NCI-H2227 treated with DMSO at 0.1 percent for 48 hours (cell line): ENCODE results near the gene FOXO3.
"Not testable (repeated sequence)": the region's sequence is repeated elsewhere in the genome, so short reads cannot be mapped to it uniquely, and the experiment has no call there.

ENCODE experiments used
- DNase-seq: peaks from one replicate; lab custom pipeline; 2025; lab: John Stamatoyannopoulos, UW

Gene FOXO3

DNA sequence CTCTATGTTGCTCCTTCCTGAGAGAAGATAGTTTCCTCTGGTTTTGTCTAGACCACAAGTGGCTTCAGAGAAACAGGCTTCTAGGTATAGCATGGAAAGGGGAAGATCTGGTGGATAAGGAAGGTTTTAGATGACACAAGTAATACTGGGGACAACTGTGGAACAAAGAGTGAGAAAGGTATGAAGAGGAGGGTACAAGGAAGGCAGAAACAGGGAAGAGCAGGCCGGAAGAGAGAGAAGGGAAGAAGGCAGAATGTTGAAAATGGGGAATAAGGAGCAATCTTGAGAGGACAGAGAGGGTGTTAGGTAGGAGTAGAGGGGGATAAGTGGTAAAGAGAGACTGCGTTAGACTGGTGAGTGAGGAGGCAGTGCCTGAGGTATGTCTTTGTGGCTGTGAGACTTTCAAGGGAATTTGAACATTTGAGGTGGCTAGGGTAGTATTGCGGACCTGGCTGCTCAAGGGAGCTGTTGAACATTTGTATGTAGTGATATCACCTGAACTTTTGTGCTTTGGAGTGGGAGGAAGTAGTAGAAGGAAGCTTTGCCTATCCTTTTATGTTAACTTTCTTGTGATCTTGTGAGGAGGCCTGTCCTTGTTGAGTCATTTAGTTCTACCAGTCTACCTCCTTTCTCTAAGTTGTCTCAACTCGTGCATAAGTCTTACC, 69.5 kb downstream of the FOXO3 start:
- no peak for DNase-seq

- DNase-seq, result no peak
Measured at GRCh38 chr6:108632441-108632840, 71.7 kb downstream of the FOXO3 start.

DNA sequence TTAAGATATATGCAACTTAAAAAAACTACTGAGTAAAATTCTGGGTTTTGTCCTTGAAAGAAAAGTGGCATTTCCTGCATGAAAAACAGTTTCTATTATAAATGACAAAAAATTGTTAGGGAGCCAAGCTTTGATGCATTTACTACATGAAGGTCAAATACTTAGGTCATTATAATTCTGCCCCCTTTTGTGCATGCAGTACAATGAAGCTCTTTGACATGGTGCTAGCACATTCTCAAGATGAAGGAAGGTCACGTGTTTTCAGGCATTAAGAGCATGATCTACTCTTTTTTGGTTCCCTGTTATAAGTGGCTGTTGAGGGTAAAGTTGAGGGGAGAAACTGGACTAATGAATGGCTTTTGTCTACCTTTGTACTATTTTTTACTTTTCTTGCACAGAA, 72.7 kb downstream of the FOXO3 start:
- no peak for DNase-seq

DNA sequence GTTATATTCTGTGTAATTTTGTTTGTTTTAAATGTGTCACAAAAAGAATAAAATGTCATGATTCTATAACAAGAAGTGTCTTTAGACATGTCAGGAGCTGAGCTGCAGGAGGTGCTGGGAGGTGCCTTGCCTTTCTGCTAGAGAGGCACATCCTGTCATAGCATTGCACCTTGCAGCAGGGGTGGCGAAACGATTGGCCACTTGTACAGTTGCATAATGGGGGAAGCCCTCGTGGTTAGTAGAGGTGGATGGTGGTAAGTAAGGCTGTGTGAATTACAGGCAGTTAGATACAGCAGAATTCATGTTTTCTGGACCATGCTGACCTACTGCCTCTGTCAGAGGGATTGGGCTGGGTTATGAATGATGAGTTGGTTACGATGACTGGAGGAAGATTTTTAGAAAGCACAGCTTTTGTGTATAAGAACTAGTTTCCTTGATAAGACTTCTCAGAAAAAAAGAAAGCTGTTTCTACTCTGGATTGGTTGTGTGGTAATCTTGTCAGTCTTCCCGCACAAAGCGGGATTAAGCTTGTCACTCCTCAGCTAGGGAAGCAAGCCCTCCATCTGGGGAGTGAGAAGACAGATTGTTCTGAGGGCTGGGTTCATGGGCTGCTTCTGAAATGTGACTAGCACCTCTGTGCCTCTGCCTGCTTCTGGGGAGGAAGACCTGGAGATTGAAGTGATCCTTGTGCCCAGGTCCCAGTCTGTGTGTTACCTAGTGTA, 74.9 kb downstream of the FOXO3 start:
- no peak for DNase-seq

DNA sequence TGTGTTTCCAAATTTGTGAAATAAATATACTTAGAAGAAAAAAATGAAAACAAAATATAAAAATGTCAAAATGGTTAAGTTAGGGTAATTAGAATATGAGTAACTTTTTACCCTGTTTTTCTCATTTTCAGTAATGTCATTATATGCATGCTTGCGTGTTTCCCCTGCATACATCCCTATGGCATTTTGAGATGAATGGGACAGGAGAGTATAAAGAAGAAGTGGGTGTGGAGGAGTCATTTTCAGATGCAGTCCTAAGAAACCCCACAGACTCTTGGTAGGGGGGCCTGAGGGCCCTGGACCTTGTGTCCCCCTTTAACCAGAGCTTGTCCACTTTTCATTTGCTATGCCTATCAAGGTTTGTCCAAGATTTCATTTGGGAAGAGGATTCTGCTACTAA, 77.2 kb downstream of the FOXO3 start:
- DNase-seq, result no peak

- no peak for DNase-seq
Measured at GRCh38 chr6:108638993-108639392, 78.3 kb downstream of the FOXO3 start.

- no peak for DNase-seq
Measured at GRCh38 chr6:108640104-108640503, 79.4 kb downstream of the FOXO3 start.

DNA sequence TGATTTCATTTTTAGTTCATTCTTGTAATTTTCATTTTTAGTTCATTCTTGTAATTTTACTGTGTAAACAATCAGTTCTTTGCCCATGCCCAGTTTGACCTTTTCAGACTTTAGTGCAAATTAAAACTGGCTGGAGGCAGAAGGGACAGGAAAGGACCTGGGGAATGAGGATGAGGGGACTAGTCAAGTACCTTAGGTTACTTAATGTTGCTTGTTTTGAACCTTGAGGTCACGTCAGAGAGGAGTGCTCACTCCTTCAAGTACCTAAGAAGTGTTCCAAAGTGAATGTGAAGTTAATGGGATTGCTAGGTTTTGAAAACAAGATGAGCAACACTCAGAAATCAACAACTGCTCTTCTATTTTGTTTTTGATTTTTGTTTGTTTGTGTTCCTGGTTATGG, 82.5 kb downstream of the FOXO3 start:
- DNase-seq, result no peak

DNA sequence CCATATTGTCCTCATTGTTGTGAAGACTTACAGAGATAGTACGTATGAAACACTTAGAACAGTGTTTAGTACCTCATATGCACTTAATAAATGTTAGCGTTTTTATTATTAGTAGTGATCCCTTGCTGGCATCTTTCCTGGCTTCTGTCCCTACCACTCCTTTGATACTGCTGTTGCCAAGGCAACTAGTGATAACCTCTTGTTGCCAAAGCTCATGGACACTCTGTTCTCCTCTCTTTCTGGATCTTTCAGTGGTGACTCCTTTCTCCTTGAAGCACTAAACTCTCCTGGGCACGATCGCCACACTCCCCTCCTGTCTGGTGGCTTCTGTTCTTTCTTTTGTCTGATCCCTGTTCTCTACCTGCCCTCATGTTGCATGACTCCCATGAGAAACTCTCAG, 83.5 kb downstream of the FOXO3 start:
- no peak for DNase-seq

GRCh38 chr6:108648191-108648590, 87.5 kb downstream of the FOXO3 start:
- no peak for DNase-seq

GRCh38 chr6:108650325-108650724, 89.6 kb downstream of the FOXO3 start:
- no peak for DNase-seq

DNA sequence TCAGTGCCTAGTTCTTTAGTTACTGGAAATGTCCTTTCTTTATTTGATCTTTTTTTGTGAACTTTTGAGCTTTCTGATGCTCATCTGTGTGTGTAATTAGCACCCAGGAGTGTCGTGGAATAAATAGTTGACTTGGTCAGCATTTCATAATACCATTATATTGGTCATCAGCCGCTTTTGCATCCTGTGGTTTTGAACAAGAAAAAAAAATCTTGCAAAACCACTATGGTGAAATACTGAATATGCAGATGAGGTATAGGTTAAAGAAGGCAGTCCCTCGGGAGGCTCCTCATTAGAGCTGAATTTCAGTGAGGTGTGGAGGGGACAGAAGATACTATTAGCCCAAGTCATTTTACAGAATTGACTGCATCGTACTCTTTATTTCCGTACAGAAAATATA, 90.1 kb downstream of the FOXO3 start:
- no peak for DNase-seq

- DNase-seq, result no peak
Measured at GRCh38 chr6:108651340-108652227, 90.9 kb downstream of the FOXO3 start.

DNA sequence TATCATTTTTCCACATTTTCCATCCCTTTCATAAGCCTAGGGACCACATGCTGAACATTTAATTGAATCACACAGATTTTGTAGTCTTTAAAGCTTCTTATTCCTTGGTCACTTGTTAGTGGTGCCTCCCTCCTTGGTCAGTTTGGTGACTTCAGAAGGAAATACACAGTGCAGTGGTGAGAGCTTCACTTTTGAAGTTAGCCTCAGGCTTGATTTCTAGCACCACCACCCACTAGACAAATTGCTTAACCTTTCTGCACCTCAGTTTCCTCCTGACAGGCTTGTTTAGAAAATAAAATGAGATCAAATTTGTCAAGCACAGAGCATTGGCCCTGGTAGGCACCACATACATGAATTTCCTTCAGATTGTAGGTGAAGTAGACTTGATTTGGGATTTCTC, 91.7 kb downstream of the FOXO3 start:
- DNase-seq, result no peak

DNA sequence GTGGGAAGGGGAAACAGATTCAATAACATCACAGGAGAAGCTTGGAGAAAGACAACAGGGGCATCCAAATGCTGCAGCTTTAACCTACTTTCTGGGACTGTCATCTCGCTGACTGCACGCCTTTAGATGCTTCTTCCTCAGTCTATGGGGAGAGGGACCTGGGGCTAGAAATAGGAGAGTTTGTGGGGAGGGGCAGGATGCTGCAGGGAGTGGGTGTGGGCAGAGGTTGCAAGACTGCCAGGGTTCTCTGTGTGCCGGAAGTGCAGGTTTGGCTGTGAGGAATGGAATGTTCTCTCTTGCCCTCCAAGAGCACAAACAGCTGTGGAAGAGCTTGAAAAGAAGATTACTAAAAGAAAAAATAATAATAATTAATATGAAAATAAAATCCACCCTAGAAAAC, 93.2 kb downstream of the FOXO3 start:
- DNase-seq, result no peak

GRCh38 chr6:108654465-108655106, 93.9 kb downstream of the FOXO3 start:
- DNase-seq, result no peak

- no peak for DNase-seq
Measured at GRCh38 chr6:108655806-108656651, 95.3 kb downstream of the FOXO3 start.

DNA sequence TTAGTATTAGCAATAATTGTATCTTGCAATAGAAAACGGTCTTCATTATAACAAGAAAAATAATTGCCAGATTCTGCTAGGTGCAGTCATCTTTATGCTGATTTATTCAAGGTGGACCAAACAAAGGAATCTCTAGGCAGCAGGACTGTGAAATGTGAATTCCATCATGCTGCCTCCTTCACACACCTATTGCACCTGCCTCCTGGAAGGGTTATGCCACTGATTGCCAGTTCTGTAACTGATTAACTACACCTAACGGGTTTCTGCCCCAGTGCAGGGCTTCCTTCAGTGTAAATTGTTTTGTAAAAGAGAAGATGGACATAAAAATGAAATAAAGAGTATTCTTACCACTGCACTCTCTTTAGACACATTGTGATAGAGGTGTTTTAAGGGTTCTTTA, 96.1 kb downstream of the FOXO3 start:
- no peak for DNase-seq

- DNase-seq, result no peak
Measured at GRCh38 chr6:108658174-108658573, 97.5 kb downstream of the FOXO3 start.

- DNase-seq, result not testable (repeated sequence)
Measured at GRCh38 chr6:108658785-108659184, 98.1 kb downstream of the FOXO3 start.

GRCh38 chr6:108660251-108660650, 99.5 kb downstream of the FOXO3 start:
- no peak for DNase-seq
